Neural progenitor cell (in vitro differentiated cells): ENCODE results near the gene CYBC1.

ENCODE experiments used
- EZH2 ChIP-seq: fragments of 200-600 bp; sonication (generic); IDR thresholded peaks from 2 replicates; pipeline ENCODE4 v1.6.1; 2017; ENCODE audit warnings: antibody characterized with exemption, mild to moderate bottlenecking, moderate library complexity
- EZH2phosphoT487 ChIP-seq: fragments of 200-600 bp; sonication (generic); IDR thresholded peaks from 2 replicates; pipeline ENCODE4 v1.6.1; 2017; ENCODE audit warnings: antibody characterized with exemption
- TF ChIP-seq, protein P1 (sequence below): fragments of 200-600 bp; sonication (generic); IDR thresholded peaks from 2 replicates; pipeline ENCODE4 v1.5.1; 2017; ENCODE audit warnings: antibody characterized with exemption, mild to moderate bottlenecking

DNA sequence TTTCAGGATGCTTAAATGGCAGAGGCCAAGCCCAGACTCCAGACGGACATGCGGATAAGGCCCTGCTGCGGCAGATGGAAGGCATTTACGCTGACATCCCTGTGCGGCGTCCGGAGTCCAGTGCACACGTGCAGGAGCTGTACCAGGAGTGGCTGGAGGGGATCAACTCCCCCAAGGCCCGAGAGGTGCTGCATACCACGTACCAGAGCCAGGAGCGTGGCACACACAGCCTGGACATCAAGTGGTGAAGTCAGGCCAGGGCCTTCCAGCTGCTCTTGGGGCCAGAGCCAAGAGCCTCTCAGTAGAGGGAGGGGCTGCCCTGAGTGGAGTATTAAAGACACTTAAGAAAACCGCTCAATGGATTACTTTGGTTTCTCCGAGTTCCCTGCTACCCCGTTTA lies 37.4 kb upstream of the CYBC1 start:
- TF ChIP-seq, protein P1, sequence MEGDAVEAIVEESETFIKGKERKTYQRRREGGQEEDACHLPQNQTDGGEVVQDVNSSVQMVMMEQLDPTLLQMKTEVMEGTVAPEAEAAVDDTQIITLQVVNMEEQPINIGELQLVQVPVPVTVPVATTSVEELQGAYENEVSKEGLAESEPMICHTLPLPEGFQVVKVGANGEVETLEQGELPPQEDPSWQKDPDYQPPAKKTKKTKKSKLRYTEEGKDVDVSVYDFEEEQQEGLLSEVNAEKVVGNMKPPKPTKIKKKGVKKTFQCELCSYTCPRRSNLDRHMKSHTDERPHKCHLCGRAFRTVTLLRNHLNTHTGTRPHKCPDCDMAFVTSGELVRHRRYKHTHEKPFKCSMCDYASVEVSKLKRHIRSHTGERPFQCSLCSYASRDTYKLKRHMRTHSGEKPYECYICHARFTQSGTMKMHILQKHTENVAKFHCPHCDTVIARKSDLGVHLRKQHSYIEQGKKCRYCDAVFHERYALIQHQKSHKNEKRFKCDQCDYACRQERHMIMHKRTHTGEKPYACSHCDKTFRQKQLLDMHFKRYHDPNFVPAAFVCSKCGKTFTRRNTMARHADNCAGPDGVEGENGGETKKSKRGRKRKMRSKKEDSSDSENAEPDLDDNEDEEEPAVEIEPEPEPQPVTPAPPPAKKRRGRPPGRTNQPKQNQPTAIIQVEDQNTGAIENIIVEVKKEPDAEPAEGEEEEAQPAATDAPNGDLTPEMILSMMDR: no peak
- no peak for TF ChIP-seq EZH2phosphoT487
- TF ChIP-seq EZH2: no peak
